A673 (cell line): ENCODE data around the gene PKP1.

Experiments
- CTCF ChIP-seq: fragments of 300-800, 200-600 bp; sonication (generic); conservative IDR thresholded peaks from 2 replicates; pipeline ENCODE4 v1.5.1; 2017; ENCODE audit warnings: low read depth, mild to moderate bottlenecking, antibody characterized with exemption, low read length, moderate library complexity, mixed read lengths
- EZH2 ChIP-seq: fragments of 200-600 bp; sonication (generic); IDR thresholded peaks from 2 replicates; pipeline ENCODE4 v1.6.1; 2017; ENCODE audit warnings: borderline replicate concordance, low read depth, mild to moderate bottlenecking, mixed read lengths, antibody characterized with exemption, low read length; ENCODE audit not compliant: poor library complexity, severe bottlenecking

GRCh38 chr1:201264072-201264471, 19.2 kb upstream of the PKP1 start:
- TF ChIP-seq EZH2 (no peak), CTCF (no peak)
